Esophagus muscularis mucosa (tissue), 4 donors: Measurements from ENCODE around the gene AGXT. TPM values are rescaled to one million over a fixed set of nuclear protein-coding genes. Genes with fewer than 3 reads are reported as not detected.

Experiments used
- DNase-seq: peaks from one replicate; pipeline ENCODE4 v3.0.0-alpha.2; 2017; ENCODE audit errors: extremely low spot score
- H3K27ac ChIP-seq, 4 donors: fragments of 200-600 bp; sonication (generic); replicated peaks in 1 of 4; 1 replicate in 3 of 4; 2 replicates in 1 of 4; pipeline ENCODE4 v1.5.1; 2016 to 2019; ENCODE audit warnings: mild to moderate bottlenecking in 1 of 4
- H3K27me3 ChIP-seq, 4 donors: fragments of 200-600 bp; sonication (generic); one replicate each; pipeline versions ENCODE4 v1.5.1 to v1.6.0; 2016 to 2019
- H3K36me3 ChIP-seq, 4 donors: fragments of 200-600 bp; sonication (generic); one replicate each; pipeline ENCODE4 v1.5.1; 2016 to 2019
- H3K4me1 ChIP-seq, 4 donors: fragments of 200-600 bp; sonication (generic); one replicate each; pipeline ENCODE4 v1.5.1; 2016 to 2019
- H3K4me3 ChIP-seq, 4 donors: fragments of 200-600 bp; sonication (generic); 1 replicate in 2 of 4; 2 replicates in 2 of 4; pipeline ENCODE4 v1.5.1; 2016 to 2019; ENCODE audit warnings: mild to moderate bottlenecking in 4 of 4, moderate library complexity in 1 of 4
- H3K9me3 ChIP-seq, 4 donors: fragments of 200-600 bp; sonication (generic); 1 replicate in 3 of 4; 2 replicates in 1 of 4; pipeline ENCODE4 v1.5.1; 2016 to 2019
- CTCF ChIP-seq, 3 experiments: fragments of 200-600 bp in 2 of 3; fragments of 450-650 bp in 1 of 3; sonication (generic) in 2 of 3; IDR thresholded peaks; one replicate each; pipeline ENCODE4 v1.5.1; 2017 to 2019; ENCODE audit warnings: antibody characterized with exemption in 3 of 3, mild to moderate bottlenecking in 2 of 3, moderate library complexity in 1 of 3
- EP300 ChIP-seq: sonication (generic); formaldehyde crosslinking; IDR thresholded peaks from one replicate; pipeline ENCODE4 v1.6.1; 2017; ENCODE audit warnings: antibody characterized with exemption
- POLR2A ChIP-seq: fragments of 450-650 bp; IDR thresholded peaks from one replicate; pipeline ENCODE4 v1.6.1; 2017; ENCODE audit warnings: antibody characterized with exemption, moderate library complexity, mild to moderate bottlenecking, low read depth
- POLR2AphosphoS5 ChIP-seq, 2 donors: sonication (generic); formaldehyde crosslinking; IDR thresholded peaks; one replicate each; pipeline ENCODE4 v1.6.1; 2017; ENCODE audit warnings: antibody characterized with exemption in 2 of 2
- WGBS: methylation state at CpG from one replicate; pipeline ENCODE4 v1.1.5; 2018; 5-methylcytosine and 5-hydroxymethylcytosine counted together
- intact Hi-C: fragments of 100-400 bp; cut with DNase I; formaldehyde crosslinking; loops from one replicate; pipeline ENCODE4 v1.15.1; 2023
- total RNA-seq, 4 donors: library from RNA; depleted of rRNA; stranded (reverse); fragments of >200 nt; gene quantifications; one replicate each; pipeline versions ENCODE4 v1.1.0 to v1.2.1, GENCODE V29; 2016

Gene AGXT
- total RNA-seq, 4 donors from 2014 or later, result not detected

GRCh38 chr2:240886023-240886565 is 17.5 kb downstream of the AGXT start:
- intact Hi-C loops, result no loop called here
- 81% methylated on average over 5 of the region's 5 CpGs for WGBS
- Histone ChIP-seq H3K36me3 (no peaks in the 10 kb centered on the region), H3K4me1 (no peaks in the 10 kb centered on the region), H3K27me3 (no peaks in the 10 kb centered on the region), H3K9me3 (no peaks in the 10 kb centered on the region), H3K4me3 (no peak overlapping the region), H3K27ac (no peak overlapping the region)
- no peak for DNase-seq
- TF ChIP-seq POLR2AphosphoS5 (IDR thresholded peaks at IDR 0.05) (no peak), CTCF (IDR thresholded peaks at IDR 0.05) (no peak), EP300 (no peak), POLR2A (no peak)

GRCh38 chr2:240886678-240887609 is 18.3 kb downstream of the AGXT start:
- no peaks in the 10 kb centered on the region for H3K4me1 ChIP-seq
- TF ChIP-seq POLR2A (no peak), EP300 (no peak), POLR2AphosphoS5 (IDR thresholded peaks at IDR 0.05) (no peak), CTCF (IDR thresholded peaks at IDR 0.05) (no peak)
- no peak overlapping the region for H3K27ac ChIP-seq
- no peak for DNase-seq
- no peaks in the 10 kb centered on the region for H3K9me3 ChIP-seq
- H3K4me3 ChIP-seq, result no peak overlapping the region
- 71% methylated on average over 9 of the region's 18 CpGs for WGBS
- no peaks in the 10 kb centered on the region for H3K27me3 ChIP-seq
- intact Hi-C loops, result no loop called here
- H3K36me3 ChIP-seq, result no peaks in the 10 kb centered on the region

GRCh38 chr2:240887631-240888030 is 19.0 kb downstream of the AGXT start:
- WGBS, result 70% methylated on average over 4 of the region's 4 CpGs
- H3K36me3 ChIP-seq, result no peaks in the 10 kb centered on the region
- H3K4me3 ChIP-seq, result no peak overlapping the region
- intact Hi-C loops, result no loop called here
- no peak for TF ChIP-seq EP300
- no peak for TF ChIP-seq POLR2A
- TF ChIP-seq CTCF (IDR thresholded peaks at IDR 0.05), result no peak
- no peak for TF ChIP-seq POLR2AphosphoS5 (IDR thresholded peaks at IDR 0.05)
- no peak overlapping the region for H3K27ac ChIP-seq
- no peaks in the 10 kb centered on the region for H3K27me3 ChIP-seq
- no peaks in the 10 kb centered on the region for H3K4me1 ChIP-seq
- DNase-seq, result no peak
- no peaks in the 10 kb centered on the region for H3K9me3 ChIP-seq

GRCh38 chr2:240888130-240888889 is 19.7 kb downstream of the AGXT start:
- Histone ChIP-seq H3K27ac (no peak overlapping the region), H3K27me3 (no peaks in the 10 kb centered on the region), H3K4me1 (no peaks in the 10 kb centered on the region), H3K9me3 (no peaks in the 10 kb centered on the region), H3K4me3 (no peak overlapping the region), H3K36me3 (no peaks in the 10 kb centered on the region)
- 92% methylated on average over 30 of the region's 37 CpGs for WGBS
- intact Hi-C loops, result no loop called here
- DNase-seq, result no peak
- TF ChIP-seq POLR2AphosphoS5 (IDR thresholded peaks at IDR 0.05) (no peak), CTCF (IDR thresholded peaks at IDR 0.05) (no peak), EP300 (no peak), POLR2A (no peak)
